ENCODE data around the gene PLXNB1. TPM values are rescaled to one million over a fixed set of nuclear protein-coding genes. Genes with fewer than 3 reads are reported as not detected.

Gene PLXNB1
- total RNA-seq, 1 donor from 2014 or later = 211 TPM

DNA sequence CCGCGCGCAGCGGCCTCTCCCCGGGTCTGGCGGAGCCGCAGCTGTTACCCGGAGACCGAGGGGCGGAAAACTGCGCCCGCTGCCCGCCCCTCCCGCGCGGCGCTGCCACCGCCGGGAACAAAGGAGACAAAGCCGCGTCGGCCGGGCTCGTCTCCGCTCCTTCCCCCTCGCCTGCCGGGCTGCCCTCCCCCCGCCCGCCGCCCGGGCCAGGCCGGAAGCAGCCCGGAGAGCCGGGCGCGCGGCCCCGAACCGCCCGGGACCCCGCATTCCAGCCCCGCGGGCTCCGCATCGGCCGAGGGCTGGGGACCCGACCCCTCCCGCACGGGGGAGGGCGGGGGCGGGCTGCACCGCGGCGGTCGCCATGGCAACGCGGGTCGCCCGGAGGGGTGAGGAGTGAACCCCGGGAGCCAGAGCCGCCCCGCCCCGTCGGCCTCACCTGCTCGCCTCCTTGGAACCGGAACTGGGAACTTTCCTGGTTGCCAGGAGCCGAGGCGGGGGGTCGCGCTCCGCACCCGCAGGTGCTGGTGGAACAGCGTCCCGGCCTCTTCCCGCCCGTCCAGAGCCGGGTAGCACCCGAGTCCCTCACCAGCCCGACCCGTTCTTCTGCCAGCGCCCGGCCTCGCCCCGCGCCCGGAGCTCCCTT is 448 bp downstream of the PLXNB1 start:
- Mint-ChIP-seq H3K27me3 (ENCODE audit: low read depth) (no peaks in the 10 kb centered on the region), H3K27ac (peak overlapping the region; percentile 97), H3K9me3 (no peaks in the 10 kb centered on the region), H3K4me1 (peaks cover 71% of the 10 kb centered on the region), H3K36me3 (peaks cover 2% of the 10 kb centered on the region), H3K4me3 (peak overlapping the region; percentile 87)
- DNase-seq (ENCODE audit: low spot score in 2 of 2, unreplicated experiment in 2 of 2) = peak; percentile 60 to 82
- TF ChIP-seq, protein P1, sequence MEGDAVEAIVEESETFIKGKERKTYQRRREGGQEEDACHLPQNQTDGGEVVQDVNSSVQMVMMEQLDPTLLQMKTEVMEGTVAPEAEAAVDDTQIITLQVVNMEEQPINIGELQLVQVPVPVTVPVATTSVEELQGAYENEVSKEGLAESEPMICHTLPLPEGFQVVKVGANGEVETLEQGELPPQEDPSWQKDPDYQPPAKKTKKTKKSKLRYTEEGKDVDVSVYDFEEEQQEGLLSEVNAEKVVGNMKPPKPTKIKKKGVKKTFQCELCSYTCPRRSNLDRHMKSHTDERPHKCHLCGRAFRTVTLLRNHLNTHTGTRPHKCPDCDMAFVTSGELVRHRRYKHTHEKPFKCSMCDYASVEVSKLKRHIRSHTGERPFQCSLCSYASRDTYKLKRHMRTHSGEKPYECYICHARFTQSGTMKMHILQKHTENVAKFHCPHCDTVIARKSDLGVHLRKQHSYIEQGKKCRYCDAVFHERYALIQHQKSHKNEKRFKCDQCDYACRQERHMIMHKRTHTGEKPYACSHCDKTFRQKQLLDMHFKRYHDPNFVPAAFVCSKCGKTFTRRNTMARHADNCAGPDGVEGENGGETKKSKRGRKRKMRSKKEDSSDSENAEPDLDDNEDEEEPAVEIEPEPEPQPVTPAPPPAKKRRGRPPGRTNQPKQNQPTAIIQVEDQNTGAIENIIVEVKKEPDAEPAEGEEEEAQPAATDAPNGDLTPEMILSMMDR (IDR thresholded peaks at IDR 0.05; ENCODE audit: unreplicated experiment) = no peak

DNA sequence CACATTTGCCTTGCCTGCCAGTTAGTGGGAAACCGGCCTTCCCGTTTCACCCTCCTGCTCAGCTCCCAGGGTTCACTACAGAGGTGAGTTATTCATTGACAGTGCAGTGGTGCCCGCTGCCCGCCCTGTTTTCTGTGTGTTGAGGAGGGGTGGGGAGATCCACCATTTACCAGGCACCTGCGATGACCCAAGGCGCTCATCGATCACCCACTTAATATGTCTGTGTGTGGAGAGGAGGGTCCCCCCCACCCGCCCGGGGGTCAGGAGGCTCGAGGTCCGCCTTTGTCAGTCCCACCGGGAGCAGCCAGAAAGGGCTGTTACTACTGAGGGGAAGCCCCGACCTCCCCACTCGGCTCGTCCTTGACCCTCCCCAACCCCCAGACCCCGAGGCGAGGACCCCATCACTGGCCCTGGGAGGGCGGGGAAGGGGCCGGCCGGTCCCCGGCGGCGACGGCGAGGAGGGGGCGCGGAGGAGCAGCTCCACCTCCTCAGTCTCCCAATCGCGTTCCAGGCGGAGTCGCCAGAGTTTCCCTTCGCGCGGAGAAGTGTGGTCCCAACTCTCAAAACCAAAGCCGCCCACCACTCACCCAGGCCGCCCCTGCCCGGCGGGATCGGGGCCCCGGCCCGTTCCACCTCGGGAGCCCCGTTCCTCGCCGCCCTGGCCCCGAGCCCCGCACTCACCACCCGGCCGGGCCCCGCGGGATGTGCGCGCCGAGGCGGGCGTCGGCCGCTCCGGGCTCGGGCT is 1.1 kb downstream of the PLXNB1 start:
- H3K4me1 Mint-ChIP-seq = peaks cover 67% of the 10 kb centered on the region
- peak overlapping the region; percentile 74 for H3K4me3 Mint-ChIP-seq
- H3K27me3 Mint-ChIP-seq (ENCODE audit: low read depth) = no peaks in the 10 kb centered on the region
- H3K27ac Mint-ChIP-seq = peak overlapping the region; percentile 77
- DNase-seq (ENCODE audit: low spot score in 2 of 2, unreplicated experiment in 2 of 2) = peak in 1 of 2 experiments; percentile 76
- H3K36me3 Mint-ChIP-seq = peaks cover 2% of the 10 kb centered on the region
- no peaks in the 10 kb centered on the region for H3K9me3 Mint-ChIP-seq
- TF ChIP-seq, protein P1 (IDR thresholded peaks at IDR 0.05; ENCODE audit: unreplicated experiment) = no peak

DNA sequence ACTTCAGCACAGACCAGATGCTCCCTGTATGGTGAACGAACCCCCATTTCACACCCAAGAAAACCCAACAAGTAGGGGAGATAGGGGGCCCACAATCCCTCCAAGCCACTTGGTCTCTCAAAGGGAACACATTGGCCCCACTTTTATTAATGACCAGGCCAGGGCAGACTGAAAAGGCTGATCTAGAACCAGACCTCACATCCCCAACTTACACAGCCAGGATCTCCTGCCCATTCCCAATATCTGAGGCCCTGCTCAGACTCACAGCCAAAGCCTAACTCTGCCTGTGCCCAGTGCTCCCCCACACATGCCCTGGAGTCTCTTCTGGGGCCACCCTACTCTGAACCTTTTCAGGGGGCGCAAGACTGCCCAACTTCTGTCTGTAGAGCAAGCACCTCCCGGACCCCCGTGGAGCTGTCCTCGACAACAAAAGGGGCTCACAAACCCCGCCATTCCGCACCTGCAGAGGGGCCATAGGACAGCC is 1.8 kb downstream of the PLXNB1 start:
- Mint-ChIP-seq H3K36me3 (peaks cover 2% of the 10 kb centered on the region), H3K9me3 (no peaks in the 10 kb centered on the region), H3K27ac (peak overlapping the region; percentile 77), H3K27me3 (ENCODE audit: low read depth) (no peaks in the 10 kb centered on the region), H3K4me1 (peaks cover 63% of the 10 kb centered on the region), H3K4me3 (peak overlapping the region; percentile 74)
- TF ChIP-seq, protein P1 (IDR thresholded peaks at IDR 0.05; ENCODE audit: unreplicated experiment) = no peak
- no peak for DNase-seq (ENCODE audit: low spot score in 2 of 2, unreplicated experiment in 2 of 2)

DNA sequence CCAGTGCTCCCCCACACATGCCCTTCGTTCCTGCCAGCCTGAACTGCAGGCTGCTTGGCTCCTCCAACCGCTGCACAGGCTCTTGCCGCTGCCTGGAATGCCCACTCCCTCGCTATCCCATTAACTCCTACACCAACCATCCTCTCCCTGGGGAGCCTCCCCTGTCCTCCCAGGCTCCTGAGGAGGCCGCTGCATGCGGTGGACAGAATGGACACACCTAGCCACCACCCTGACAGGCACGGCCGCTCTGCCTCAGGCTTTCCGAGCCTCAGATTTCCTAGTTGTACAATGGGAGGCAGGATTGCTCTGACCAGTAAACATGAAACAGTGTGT is 2.3 kb downstream of the PLXNB1 start:
- peaks cover 58% of the 10 kb centered on the region for H3K4me1 Mint-ChIP-seq
- peak overlapping the region; percentile 74 for H3K4me3 Mint-ChIP-seq
- no peaks in the 10 kb centered on the region for H3K27me3 Mint-ChIP-seq (ENCODE audit: low read depth)
- DNase-seq (ENCODE audit: low spot score in 2 of 2, unreplicated experiment in 2 of 2) = no peak
- H3K27ac Mint-ChIP-seq = peak overlapping the region; percentile 77
- TF ChIP-seq, protein P1 (IDR thresholded peaks at IDR 0.05; ENCODE audit: unreplicated experiment) = no peak
- H3K36me3 Mint-ChIP-seq = peaks cover 2% of the 10 kb centered on the region
- no peaks in the 10 kb centered on the region for H3K9me3 Mint-ChIP-seq

DNA sequence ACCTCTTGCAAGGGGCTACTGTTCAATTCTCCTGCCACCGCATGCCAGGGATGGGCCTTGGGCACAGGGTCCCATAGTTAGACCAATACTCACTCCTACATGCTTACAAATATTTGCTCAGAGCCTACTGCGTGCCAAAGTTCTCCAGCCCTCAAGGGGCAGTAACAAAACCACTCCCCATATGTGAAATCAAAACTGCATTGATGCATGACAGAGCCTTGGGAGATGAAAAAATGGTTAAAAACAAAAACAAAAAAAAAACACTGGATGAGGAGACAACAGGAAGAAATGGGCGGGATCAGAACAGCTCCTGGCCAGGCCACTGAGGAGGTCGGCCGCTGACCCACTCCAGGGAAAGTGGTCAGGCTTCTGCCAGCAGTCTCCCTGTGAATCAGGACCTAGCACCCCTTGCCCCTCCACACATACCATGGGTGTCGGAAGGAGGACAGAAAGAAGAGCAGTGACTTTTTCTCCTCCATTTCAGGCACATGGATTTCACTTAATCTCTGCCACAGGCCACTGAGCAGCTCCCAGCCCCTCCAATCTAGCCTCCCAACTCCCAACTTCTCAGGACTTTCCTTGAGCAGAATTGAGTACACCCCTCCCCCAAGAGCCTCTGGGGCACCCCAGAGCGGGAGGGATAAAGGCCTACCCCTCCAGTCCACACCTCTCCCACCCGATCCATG is 2.8 kb downstream of the PLXNB1 start:
- Mint-ChIP-seq H3K27me3 (ENCODE audit: low read depth) (no peaks in the 10 kb centered on the region), H3K4me1 (peaks cover 56% of the 10 kb centered on the region), H3K27ac (peak overlapping the region; percentile 77), H3K9me3 (no peaks in the 10 kb centered on the region), H3K36me3 (peaks cover 2% of the 10 kb centered on the region), H3K4me3 (peak overlapping the region; percentile 74)
- no peak for DNase-seq (ENCODE audit: low spot score in 2 of 2, unreplicated experiment in 2 of 2)
- TF ChIP-seq, protein P1 (IDR thresholded peaks at IDR 0.05; ENCODE audit: unreplicated experiment) = no peak
